Peyer's patch (tissue), 4 donors: Measurements from ENCODE around the gene RAX2. TPM values are rescaled to one million over a fixed set of nuclear protein-coding genes. Genes with fewer than 3 reads are reported as not detected.
"Not testable (repeated sequence)": the region's sequence is repeated elsewhere in the genome, so short reads cannot be mapped to it uniquely, and the experiment has no call there.

Experiments
- DNase-seq, 3 donors: peaks; one replicate each; pipeline ENCODE4 v3.0.0-alpha.2; 2017 to 2019
- H3K27ac ChIP-seq, 4 donors: fragments of 200-600 bp; sonication (generic); one replicate each; pipeline ENCODE4 v1.5.1; 2016 to 2019
- H3K27me3 ChIP-seq, 2 donors: fragments of 200-600 bp; sonication (generic); one replicate each; pipeline ENCODE4 v1.5.1; 2019
- H3K36me3 ChIP-seq, 3 donors: fragments of 200-600 bp; sonication (generic); one replicate each; pipeline ENCODE4 v1.5.1; 2016 to 2019
- H3K4me1 ChIP-seq, 4 donors: fragments of 200-600 bp; sonication (generic); one replicate each; pipeline ENCODE4 v1.5.1; 2016 to 2019
- H3K4me3 ChIP-seq, 4 donors: fragments of 200-600 bp; sonication (generic); 1 replicate in 3 of 4; 2 replicates in 1 of 4; pipeline ENCODE4 v1.5.1; 2016 to 2019; ENCODE audit warnings: mild to moderate bottlenecking in 1 of 4
- H3K9me3 ChIP-seq, 4 donors: fragments of 200-600 bp; sonication (generic); one replicate each; pipeline ENCODE4 v1.5.1; 2016 to 2019; ENCODE audit warnings: mild to moderate bottlenecking in 1 of 4
- POLR2A ChIP-seq, 2 donors: fragments of 450-650 bp; IDR thresholded peaks; one replicate each; pipeline ENCODE4 v1.5.1; 2017; ENCODE audit warnings: antibody characterized with exemption in 2 of 2, mild to moderate bottlenecking in 2 of 2, moderate library complexity in 2 of 2
- total RNA-seq, 4 donors: library from RNA; depleted of rRNA; stranded (reverse); fragments of >200 nt; gene quantifications; one replicate each; pipeline ENCODE4 v1.1.0, GENCODE V29; 2016
- TF ChIP-seq, protein P1 (sequence below), 6 experiments: fragments of 450-650 bp in 4 of 6; fragments of 200-600 bp in 2 of 6; sonication (generic) in 1 of 6; IDR thresholded peaks; one replicate each; pipeline ENCODE4 v1.5.1; 2017 to 2019; ENCODE audit warnings: antibody characterized with exemption in 6 of 6, mild to moderate bottlenecking in 3 of 6, moderate library complexity in 1 of 6

RAX2 gene
- total RNA-seq, 4 donors from 2014 or later: not detected

DNA sequence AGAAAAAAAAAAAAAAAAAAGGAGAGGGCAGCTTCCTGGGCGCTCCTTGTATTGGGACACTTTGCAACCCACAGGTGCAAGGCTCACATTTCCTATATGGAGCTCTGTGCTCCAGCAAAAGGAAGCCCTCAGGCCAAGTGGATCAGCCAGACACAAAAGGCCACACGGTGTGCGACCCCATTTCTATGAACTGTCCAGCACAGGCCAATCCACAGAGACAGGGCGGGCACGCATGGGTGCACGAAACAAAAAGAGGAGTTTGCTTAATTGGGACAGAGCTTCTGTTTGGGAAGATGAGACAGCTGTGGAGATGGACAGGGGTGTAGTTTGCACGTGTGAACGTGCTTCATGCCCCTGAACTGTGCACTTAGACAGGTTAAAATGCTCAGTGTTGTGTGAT, 45.7 kb upstream of the RAX2 start:
- Histone ChIP-seq H3K4me1 (peaks cover 0 to 22% (median 0%) of the 10 kb centered on the region in 4 donors), H3K36me3 (no peaks in the 10 kb centered on the region), H3K9me3 (no peaks in the 10 kb centered on the region), H3K27me3 (no peaks in the 10 kb centered on the region), H3K4me3 (no peak overlapping the region), H3K27ac (no peak overlapping the region)
- no peak for TF ChIP-seq POLR2A (IDR thresholded peaks at IDR 0.05)
- TF ChIP-seq, protein P1, sequence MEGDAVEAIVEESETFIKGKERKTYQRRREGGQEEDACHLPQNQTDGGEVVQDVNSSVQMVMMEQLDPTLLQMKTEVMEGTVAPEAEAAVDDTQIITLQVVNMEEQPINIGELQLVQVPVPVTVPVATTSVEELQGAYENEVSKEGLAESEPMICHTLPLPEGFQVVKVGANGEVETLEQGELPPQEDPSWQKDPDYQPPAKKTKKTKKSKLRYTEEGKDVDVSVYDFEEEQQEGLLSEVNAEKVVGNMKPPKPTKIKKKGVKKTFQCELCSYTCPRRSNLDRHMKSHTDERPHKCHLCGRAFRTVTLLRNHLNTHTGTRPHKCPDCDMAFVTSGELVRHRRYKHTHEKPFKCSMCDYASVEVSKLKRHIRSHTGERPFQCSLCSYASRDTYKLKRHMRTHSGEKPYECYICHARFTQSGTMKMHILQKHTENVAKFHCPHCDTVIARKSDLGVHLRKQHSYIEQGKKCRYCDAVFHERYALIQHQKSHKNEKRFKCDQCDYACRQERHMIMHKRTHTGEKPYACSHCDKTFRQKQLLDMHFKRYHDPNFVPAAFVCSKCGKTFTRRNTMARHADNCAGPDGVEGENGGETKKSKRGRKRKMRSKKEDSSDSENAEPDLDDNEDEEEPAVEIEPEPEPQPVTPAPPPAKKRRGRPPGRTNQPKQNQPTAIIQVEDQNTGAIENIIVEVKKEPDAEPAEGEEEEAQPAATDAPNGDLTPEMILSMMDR (IDR thresholded peaks at IDR 0.05): no peak
- no peak for DNase-seq

DNA sequence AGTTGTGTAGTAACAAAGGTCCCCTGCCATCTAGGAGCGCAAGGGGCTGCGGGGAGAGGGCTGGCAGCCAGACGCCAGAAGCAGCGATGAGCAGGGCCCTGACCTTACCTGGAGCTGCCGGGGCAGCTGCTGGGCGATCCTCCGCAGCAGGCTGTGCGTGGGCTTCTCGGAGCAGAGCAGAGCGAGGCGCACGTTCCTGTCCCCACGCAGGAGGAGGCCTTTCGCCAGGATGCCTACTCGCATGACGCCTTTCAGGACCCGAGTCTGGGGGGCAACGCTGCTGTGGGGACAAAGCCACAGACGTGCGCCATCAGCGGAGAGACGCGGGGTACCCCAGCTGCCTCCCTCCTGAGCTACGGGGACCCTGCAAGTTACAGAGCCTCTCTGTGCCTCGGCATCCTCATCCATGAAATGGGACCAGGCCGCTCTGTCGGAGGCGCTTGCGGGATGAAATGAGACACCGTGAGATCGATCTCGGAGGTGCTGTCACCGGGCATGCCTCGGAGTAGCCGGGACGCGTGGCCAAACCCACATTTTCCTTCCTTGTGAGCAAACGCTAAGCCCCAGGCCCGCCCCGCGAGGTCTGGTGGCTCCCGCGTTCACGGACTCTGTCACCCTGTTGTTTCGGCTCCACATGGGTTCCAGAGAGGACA, 44.7 kb upstream of the RAX2 start:
- Histone ChIP-seq H3K4me3 (no peak overlapping the region), H3K27me3 (no peaks in the 10 kb centered on the region), H3K36me3 (no peaks in the 10 kb centered on the region), H3K27ac (no peak overlapping the region), H3K4me1 (peaks cover 0 to 19% (median 0%) of the 10 kb centered on the region in 4 donors), H3K9me3 (no peaks in the 10 kb centered on the region)
- DNase-seq: no peak
- TF ChIP-seq, protein P1 (IDR thresholded peaks at IDR 0.05): no peak
- TF ChIP-seq POLR2A (IDR thresholded peaks at IDR 0.05): no peak

DNA sequence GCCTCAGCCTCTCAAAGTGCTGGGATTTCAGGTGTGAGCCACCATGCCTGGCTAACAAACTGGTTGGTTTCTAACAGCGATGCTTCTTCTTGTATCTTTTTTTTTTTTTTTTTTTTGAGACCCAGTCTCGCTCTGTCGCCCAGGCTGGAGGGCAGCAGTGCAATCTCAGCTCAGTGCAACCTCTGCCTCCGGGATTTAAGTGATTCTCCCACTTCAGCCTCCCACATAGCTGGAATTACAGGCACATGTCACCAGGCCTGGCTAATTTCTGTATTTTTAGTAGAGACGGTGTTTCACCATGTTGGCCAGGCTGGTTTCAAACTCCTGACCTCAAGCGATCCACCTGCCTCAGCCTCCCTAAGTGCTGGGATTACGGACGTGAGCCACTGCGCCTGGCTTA, 44.1 kb upstream of the RAX2 start:
- H3K4me3 ChIP-seq, DNase-seq, H3K27me3 ChIP-seq, H3K27ac ChIP-seq, H3K36me3 ChIP-seq, H3K9me3 ChIP-seq: not testable (repeated sequence)
- peaks cover 0 to 24% (median 0%) of the 10 kb centered on the region in 4 donors for H3K4me1 ChIP-seq

DNA sequence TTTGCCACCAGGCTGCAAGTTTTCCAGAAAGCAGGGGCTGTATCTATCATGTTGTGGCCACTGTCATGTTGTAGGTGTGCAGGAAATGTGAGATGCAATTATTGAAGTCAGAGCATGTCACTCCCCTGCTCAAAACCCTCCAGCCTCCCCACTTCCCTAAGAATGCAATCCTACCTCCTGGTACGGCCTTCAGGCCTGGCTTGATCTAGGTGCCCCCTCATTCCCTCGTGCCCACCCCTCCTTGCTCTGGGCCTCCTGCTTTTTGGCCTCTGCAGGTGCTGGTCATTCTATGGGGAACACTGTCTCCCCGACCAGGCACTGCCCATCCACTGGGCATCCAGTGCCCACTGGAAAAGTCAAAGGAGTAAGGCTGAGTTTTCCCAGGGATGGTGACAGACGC, 42.6 kb upstream of the RAX2 start:
- Histone ChIP-seq H3K27me3 (no peaks in the 10 kb centered on the region), H3K9me3 (no peaks in the 10 kb centered on the region), H3K4me1 (peaks cover 0 to 34% (median 3%) of the 10 kb centered on the region in 4 donors), H3K27ac (no peak overlapping the region), H3K36me3 (no peaks in the 10 kb centered on the region), H3K4me3 (no peak overlapping the region)
- no peak for DNase-seq
- TF ChIP-seq, protein P1 (IDR thresholded peaks at IDR 0.05): no peak
- TF ChIP-seq POLR2A (IDR thresholded peaks at IDR 0.05): no peak

DNA sequence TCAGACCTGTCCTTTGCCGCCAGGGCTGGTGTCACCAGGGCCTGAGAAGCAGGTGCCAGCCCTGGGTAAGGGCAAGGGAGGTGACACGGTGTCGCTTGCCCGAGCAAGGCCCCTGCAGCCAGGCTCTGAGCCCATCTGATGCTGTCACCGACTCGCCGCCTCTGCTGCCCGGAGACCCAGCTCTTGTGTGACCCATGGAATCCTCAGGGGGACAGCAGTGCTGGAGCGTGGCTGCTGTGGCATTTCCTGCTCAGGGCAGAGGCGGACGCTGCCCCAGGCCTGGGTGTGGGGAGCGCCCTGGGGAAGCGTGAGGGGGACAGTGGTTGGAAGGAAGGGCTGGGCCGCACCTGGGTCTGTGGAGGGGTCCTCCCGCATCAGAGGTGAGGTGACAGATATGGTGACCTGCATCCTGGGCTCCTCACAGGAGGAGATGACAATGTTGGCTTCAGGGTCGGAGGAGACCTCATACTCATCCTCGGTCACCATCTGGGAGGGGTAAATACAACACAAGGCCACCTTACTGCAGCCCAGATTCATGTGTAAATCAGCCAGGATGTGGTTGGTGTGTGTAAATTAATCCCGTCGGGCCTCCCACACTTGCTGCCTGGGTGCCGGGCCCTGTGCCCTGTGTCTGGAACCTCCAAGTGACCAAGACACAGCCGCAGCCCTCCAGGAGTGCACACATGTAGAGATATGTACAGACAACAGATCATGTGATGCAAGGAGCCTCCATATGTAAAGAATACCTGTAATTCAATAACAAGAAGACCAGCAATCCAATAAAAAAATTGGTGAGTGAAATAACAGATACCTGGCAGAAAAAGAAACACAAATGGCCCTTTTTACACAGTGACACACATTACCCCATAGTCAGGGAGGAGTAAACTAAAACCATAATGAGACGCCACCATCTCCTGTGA, 41.7 kb upstream of the RAX2 start:
- Histone ChIP-seq H3K27ac (peak overlapping the region in 3 of 4 donors; percentile 54 to 82 (median 64)), H3K4me1 (peaks cover 0 to 34% (median 3%) of the 10 kb centered on the region in 4 donors), H3K36me3 (no peaks in the 10 kb centered on the region), H3K27me3 (no peaks in the 10 kb centered on the region), H3K9me3 (no peaks in the 10 kb centered on the region), H3K4me3 (no peak overlapping the region)
- DNase-seq: no peak
- TF ChIP-seq POLR2A (IDR thresholded peaks at IDR 0.05): no peak

DNA sequence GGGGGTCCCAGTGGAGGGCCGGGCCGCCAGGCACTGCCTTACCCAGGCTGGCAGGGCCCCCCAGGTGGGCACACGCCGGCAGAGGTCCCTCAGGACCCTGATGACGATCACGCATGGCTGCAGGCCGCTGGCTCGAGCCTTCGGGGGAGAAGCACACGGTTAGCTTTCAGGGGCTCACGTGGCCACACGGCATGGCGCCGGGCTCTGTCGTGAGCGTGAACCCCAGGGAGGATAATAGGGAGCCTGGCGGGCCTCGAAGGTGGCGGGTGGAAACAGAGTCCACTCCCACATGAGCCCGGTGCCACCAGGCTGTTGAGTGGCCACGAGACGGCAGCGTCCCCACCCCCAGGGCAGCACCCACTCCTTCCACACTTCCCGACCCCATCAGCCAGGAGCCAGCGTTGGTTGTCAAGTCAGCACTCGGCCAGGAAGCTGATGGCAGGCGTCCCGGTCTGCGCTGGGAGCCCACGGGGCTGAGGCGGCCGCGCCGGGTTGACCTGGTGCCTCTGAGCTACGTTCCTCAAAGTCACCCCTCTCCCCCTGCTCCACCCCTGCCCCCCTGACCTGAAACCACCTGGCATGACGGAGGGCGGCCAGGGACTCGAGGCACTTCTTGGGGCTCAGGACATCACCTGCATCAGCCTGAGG, 38.8 kb upstream of the RAX2 start:
- no peaks in the 10 kb centered on the region for H3K36me3 ChIP-seq
- no peaks in the 10 kb centered on the region for H3K9me3 ChIP-seq
- peak in 2 of 3 donors; percentile 62 to 69 for DNase-seq
- H3K27me3 ChIP-seq: no peaks in the 10 kb centered on the region
- peak overlapping the region in 3 of 4 donors; percentile 13 to 82 (median 20) for H3K27ac ChIP-seq
- TF ChIP-seq POLR2A (IDR thresholded peaks at IDR 0.05): no peak
- TF ChIP-seq, protein P1 (IDR thresholded peaks at IDR 0.05): no peak
- peaks cover 0 to 41% (median 3%) of the 10 kb centered on the region in 4 donors for H3K4me1 ChIP-seq
- H3K4me3 ChIP-seq: peak overlapping the region in 1 of 4 donors; percentile 17
